Adrenal gland (tissue), 5 donors: ENCODE data around the gene MKI67.

Experiments
- CTCF ChIP-seq, 6 experiments: fragments of 450-650 bp in 4 of 6; fragments of 200-600 bp in 2 of 6; sonication (generic) in 1 of 6; IDR thresholded peaks; 1 replicate in 5 of 6; 2 replicates in 1 of 6; pipeline versions ENCODE4 v1.5.1 to v1.8.0; 2016 to 2021; ENCODE audit warnings: antibody characterized with exemption in 6 of 6, mild to moderate bottlenecking in 2 of 6, moderate library complexity in 1 of 6
- POLR2A ChIP-seq, 2 donors: fragments of 450-650 bp; IDR thresholded peaks; one replicate each; pipeline ENCODE4 v1.6.1; 2017; ENCODE audit warnings: antibody characterized with exemption in 2 of 2, mild to moderate bottlenecking in 2 of 2, moderate library complexity in 1 of 2
- donor health status: DM: no; HTN: no; CAD: no.

- TF ChIP-seq CTCF (IDR thresholded peaks at IDR 0.05) (no peak), POLR2A (IDR thresholded peaks at IDR 0.05) (no peak)
These were observed 62.5 kb downstream of the MKI67 start for GRCh38 chr10:128063736-128064107.
